Neural progenitor cell (in vitro differentiated cells): ENCODE data around the gene MASP1. TPM values are rescaled to one million over a fixed set of nuclear protein-coding genes. Genes with fewer than 3 reads are reported as not detected.

Experiments used
- DNase-seq: peaks from one replicate; pipeline ENCODE4 v3.0.0-alpha.2; 2016; ENCODE audit warnings: low spot score
- H2AFZ ChIP-seq: fragments of 200-600 bp; sonication (generic); replicated peaks from 2 replicates; pipeline ENCODE4 v1.6.1; 2016; ENCODE audit warnings: antibody characterized with exemption
- H3F3A ChIP-seq: fragments of 200-600 bp; sonication (generic); 2 replicates; pipeline ENCODE4 v1.6.1; 2016; ENCODE audit warnings: antibody characterized with exemption, low read depth
- H3K27ac ChIP-seq: fragments of 200-600 bp; sonication (generic); 2 replicates; pipeline ENCODE4 v1.5.1; 2016; ENCODE audit warnings: mild to moderate bottlenecking
- H3K27me3 ChIP-seq: fragments of 200-600 bp; sonication (generic); 2 replicates; pipeline ENCODE4 v1.6.1; 2016; ENCODE audit warnings: mild to moderate bottlenecking, moderate library complexity
- H3K36me3 ChIP-seq: fragments of 200-600 bp; sonication (generic); 2 replicates; pipeline ENCODE4 v1.5.1; 2016
- H3K4me1 ChIP-seq: fragments of 200-600 bp; sonication (generic); 2 replicates; pipeline ENCODE4 v1.6.1; 2016; ENCODE audit warnings: mixed run types
- H3K4me2 ChIP-seq: fragments of 200-600 bp; sonication (generic); 2 replicates; pipeline ENCODE4 v1.6.1; 2016
- H3K4me3 ChIP-seq: fragments of 200-600 bp; sonication (generic); 2 replicates; pipeline ENCODE4 v1.5.1; 2016
- H3K79me2 ChIP-seq: fragments of 200-600 bp; sonication (generic); 2 replicates; pipeline ENCODE4 v1.6.1; 2016; ENCODE audit warnings: low read depth
- H3K9ac ChIP-seq: fragments of 200-600 bp; sonication (generic); 2 replicates; pipeline ENCODE4 v1.6.1; 2016
- H3K9me3 ChIP-seq: fragments of 200-600 bp; sonication (generic); 2 replicates; pipeline ENCODE4 v1.5.1; 2016; ENCODE audit warnings: low read depth
- H4K20me1 ChIP-seq: fragments of 200-600 bp; sonication (generic); 2 replicates; pipeline ENCODE4 v1.6.1; 2016; ENCODE audit warnings: low read depth
- H3K27ac Mint-ChIP-seq: 3 replicates; pipeline ENCODE4 v1.8.0; 2021; ENCODE audit warnings: mixed read lengths
- H3K27me3 Mint-ChIP-seq: 2 replicates; pipeline ENCODE4 v1.8.0; 2022; ENCODE audit warnings: low read depth, mild to moderate bottlenecking, inconsistent platforms, moderate library complexity, mixed read lengths; ENCODE audit not compliant: insufficient read depth
- H3K36me3 Mint-ChIP-seq: 3 replicates; pipeline ENCODE4 v1.8.0; 2021; ENCODE audit warnings: mixed read lengths
- H3K4me1 Mint-ChIP-seq: 3 replicates; pipeline ENCODE4 v1.8.0; 2021; ENCODE audit warnings: mixed read lengths
- H3K4me3 Mint-ChIP-seq: 3 replicates; pipeline ENCODE4 v1.8.0; 2021; ENCODE audit warnings: mild to moderate bottlenecking, moderate library complexity, mixed read lengths
- H3K9me3 Mint-ChIP-seq: 3 replicates; pipeline ENCODE4 v1.8.0; 2020; ENCODE audit warnings: mixed read lengths
- CTCF ChIP-seq: fragments of 200-600 bp; sonication (generic); IDR thresholded peaks from 2 replicates; pipeline ENCODE4 v1.5.1; 2017; ENCODE audit warnings: antibody characterized with exemption, mild to moderate bottlenecking
- EZH2 ChIP-seq: fragments of 200-600 bp; sonication (generic); IDR thresholded peaks from 2 replicates; pipeline ENCODE4 v1.6.1; 2017; ENCODE audit warnings: antibody characterized with exemption, mild to moderate bottlenecking, moderate library complexity
- EZH2phosphoT487 ChIP-seq: fragments of 200-600 bp; sonication (generic); IDR thresholded peaks from 2 replicates; pipeline ENCODE4 v1.6.1; 2017; ENCODE audit warnings: antibody characterized with exemption
- total RNA-seq: library from RNA; depleted of rRNA; stranded (reverse); fragments of >200 nt; gene quantifications from 2 replicates; pipeline ENCODE4 v1.2.3, GENCODE V29; 2015; ENCODE audit warnings: low replicate concordance

Gene MASP1
- total RNA-seq, 1 donor from 2014 or later = 3.3 TPM

GRCh38 chr3:187334904-187335303, 43.4 kb upstream of the MASP1 start:
- Histone ChIP-seq H3K79me2 (no peaks in the 10 kb centered on the region), H3K27me3 (no peaks in the 10 kb centered on the region), H3K9ac (no peak overlapping the region), H3F3A (no peaks in the 10 kb centered on the region), H4K20me1 (no peaks in the 10 kb centered on the region), H3K27ac (no peak overlapping the region), H3K4me1 (peaks cover 9% of the 10 kb centered on the region), H3K4me2 (no peak overlapping the region), H3K9me3 (no peaks in the 10 kb centered on the region), H3K36me3 (no peaks in the 10 kb centered on the region), H3K4me3 (no peak overlapping the region), H2AFZ (peak overlapping the region; percentile 57)
- H3K9me3 Mint-ChIP-seq = no peaks in the 10 kb centered on the region
- TF ChIP-seq EZH2phosphoT487 (no peak), CTCF (no peak), EZH2 (no peak)
- no peaks in the 10 kb centered on the region for H3K36me3 Mint-ChIP-seq
- H3K4me1 Mint-ChIP-seq = peaks cover 2% of the 10 kb centered on the region
- H3K4me3 Mint-ChIP-seq = no peak overlapping the region
- H3K27me3 Mint-ChIP-seq = peaks cover 3% of the 10 kb centered on the region
- DNase-seq = no peak
- H3K27ac Mint-ChIP-seq = no peak overlapping the region

GRCh38 chr3:187328691-187329090, 37.2 kb upstream of the MASP1 start:
- H3K4me1 ChIP-seq = peaks cover 9% of the 10 kb centered on the region
- no peak overlapping the region for H3K27ac ChIP-seq
- no peaks in the 10 kb centered on the region for H3K9me3 Mint-ChIP-seq
- no peaks in the 10 kb centered on the region for H4K20me1 ChIP-seq
- H3K9ac ChIP-seq = no peak overlapping the region
- no peak overlapping the region for H3K4me3 Mint-ChIP-seq
- no peaks in the 10 kb centered on the region for H3K9me3 ChIP-seq
- TF ChIP-seq EZH2 = no peak
- TF ChIP-seq CTCF = no peak
- TF ChIP-seq EZH2phosphoT487 = no peak
- no peaks in the 10 kb centered on the region for H3K4me1 Mint-ChIP-seq
- H3K36me3 Mint-ChIP-seq = no peaks in the 10 kb centered on the region
- H3K27me3 Mint-ChIP-seq = no peaks in the 10 kb centered on the region
- H3F3A ChIP-seq = no peaks in the 10 kb centered on the region
- DNase-seq = no peak
- H3K79me2 ChIP-seq = no peaks in the 10 kb centered on the region
- no peak overlapping the region for H3K4me2 ChIP-seq
- H3K36me3 ChIP-seq = no peaks in the 10 kb centered on the region
- no peak overlapping the region for H3K27ac Mint-ChIP-seq
- no peaks in the 10 kb centered on the region for H3K27me3 ChIP-seq
- H2AFZ ChIP-seq = no peak overlapping the region
- H3K4me3 ChIP-seq = no peak overlapping the region

- H3K36me3 Mint-ChIP-seq = no peaks in the 10 kb centered on the region
Measured at GRCh38 chr3:187327845-187328244, 36.3 kb upstream of the MASP1 start.

More at GRCh38 chr3:187327845-187328244, 36.3 kb upstream of the MASP1 start:
- Histone ChIP-seq H3K4me2 (no peak overlapping the region), H2AFZ (no peak overlapping the region), H3F3A (no peaks in the 10 kb centered on the region), H3K36me3 (no peaks in the 10 kb centered on the region), H3K27me3 (no peaks in the 10 kb centered on the region), H3K27ac (no peak overlapping the region), H3K4me1 (peaks cover 4% of the 10 kb centered on the region), H3K9me3 (no peaks in the 10 kb centered on the region), H3K9ac (no peak overlapping the region), H3K79me2 (no peaks in the 10 kb centered on the region), H3K4me3 (no peak overlapping the region), H4K20me1 (no peaks in the 10 kb centered on the region)
- Mint-ChIP-seq H3K9me3 (no peaks in the 10 kb centered on the region), H3K27ac (no peak overlapping the region), H3K4me3 (no peak overlapping the region), H3K4me1 (no peaks in the 10 kb centered on the region), H3K27me3 (no peaks in the 10 kb centered on the region)
- no peak for DNase-seq
- TF ChIP-seq EZH2 (no peak), EZH2phosphoT487 (no peak), CTCF (no peak)
